SK-N-SH treated with all-trans-retinoic acid at 6 μM for 48 hours (cell line): ENCODE results near the gene ARID5B.
A peak's percentile ranks its signal among the peaks of the same experiment; 100 is the strongest.

Experiments
- ATAC-seq: fragments of 200-7000 bp; cut with Tn5 transposase; 3 replicates; pipeline ENCODE4 v1.9.1; 2020; ENCODE audit warnings: mild to moderate bottlenecking, moderate library complexity
- BACH2 ChIP-seq: fragments of 250-450 bp; sonication (Bioruptor Pico); IDR thresholded peaks from 2 replicates; pipeline ENCODE4 v1.9.0; 2021; ENCODE audit warnings: mild to moderate bottlenecking, borderline replicate concordance
- CREB5 ChIP-seq: fragments of 250-450 bp; sonication (Bioruptor Pico); IDR thresholded peaks from 2 replicates; pipeline ENCODE4 v1.5.1; 2020; ENCODE audit warnings: low read depth, mild to moderate bottlenecking, moderate library complexity
- CSDC2 ChIP-seq: fragments of 250-450 bp; sonication (Bioruptor Pico); IDR thresholded peaks from 2 replicates; pipeline ENCODE4 v1.5.0; 2020; ENCODE audit warnings: mild to moderate bottlenecking, moderate library complexity
- CSRNP3 ChIP-seq: fragments of 250-450 bp; sonication (Bioruptor Pico); IDR thresholded peaks from 2 replicates; pipeline ENCODE4 v1.5.1; 2021; ENCODE audit warnings: mild to moderate bottlenecking, moderate library complexity
- GLIS3 ChIP-seq: fragments of 250-450 bp; sonication (Bioruptor Pico); IDR thresholded peaks from 2 replicates; pipeline ENCODE4 v1.5.0; 2020; ENCODE audit warnings: mild to moderate bottlenecking, moderate library complexity
- ISL1 ChIP-seq: fragments of 250-450 bp; sonication (Bioruptor Pico); IDR thresholded peaks from 2 replicates; pipeline ENCODE4 v2.1.2; 2022; ENCODE audit warnings: mild to moderate bottlenecking, moderate library complexity
- OSR1 ChIP-seq: fragments of 250-450 bp; sonication (Bioruptor Pico); IDR thresholded peaks from 2 replicates; pipeline ENCODE4 v1.8.0; 2022; ENCODE audit warnings: moderate library complexity, mild to moderate bottlenecking, inconsistent platforms
- PATZ1 ChIP-seq: fragments of 250-450 bp; sonication (Bioruptor Pico); IDR thresholded peaks from 2 replicates; pipeline ENCODE4 v1.8.0; 2020; ENCODE audit warnings: mild to moderate bottlenecking, moderate library complexity, borderline replicate concordance
- POU6F1 ChIP-seq: fragments of 250-450 bp; sonication (Bioruptor Pico); IDR thresholded peaks from 2 replicates; pipeline ENCODE4 v1.8.0; 2021; ENCODE audit warnings: low read depth, mild to moderate bottlenecking, moderate library complexity, borderline replicate concordance
- RARB ChIP-seq: fragments of 250-450 bp; sonication (Bioruptor Pico); IDR thresholded peaks from 2 replicates; pipeline ENCODE4 v1.8.0; 2021; ENCODE audit warnings: mild to moderate bottlenecking, moderate library complexity
- SNAI2 ChIP-seq: fragments of 250-450 bp; sonication (Bioruptor Pico); IDR thresholded peaks from 2 replicates; pipeline ENCODE4 v1.5.0; 2020; ENCODE audit warnings: mild to moderate bottlenecking, moderate library complexity
- TOX ChIP-seq: fragments of 250-450 bp; sonication (Bioruptor Pico); IDR thresholded peaks from 2 replicates; pipeline ENCODE4 v1.8.0; 2021; ENCODE audit warnings: mild to moderate bottlenecking, moderate library complexity, borderline replicate concordance
- TSHZ2 ChIP-seq: fragments of 250-450 bp; sonication (Bioruptor Pico); IDR thresholded peaks from 2 replicates; pipeline ENCODE4 v1.5.0; 2020; ENCODE audit warnings: mild to moderate bottlenecking, moderate library complexity
- ZC3H10 ChIP-seq: fragments of 250-450 bp; sonication (Bioruptor Pico); IDR thresholded peaks from 2 replicates; pipeline ENCODE4 v1.5.1; 2021; ENCODE audit warnings: mild to moderate bottlenecking, moderate library complexity
- ZFP3 ChIP-seq: fragments of 250-450 bp; sonication (Bioruptor Pico); IDR thresholded peaks from 2 replicates; pipeline ENCODE4 v1.5.0; 2020; ENCODE audit warnings: mild to moderate bottlenecking, moderate library complexity
- ZNF565 ChIP-seq: fragments of 450-650 bp; formaldehyde crosslinking; conservative IDR thresholded peaks from 2 replicates; pipeline ENCODE4 v1.5.0; 2020; ENCODE audit warnings: low read depth, mild to moderate bottlenecking, moderate library complexity
- ZNF70 ChIP-seq: fragments of 450-650 bp; formaldehyde crosslinking; IDR thresholded peaks from 2 replicates; pipeline ENCODE4 v1.5.0; 2020; ENCODE audit warnings: mild to moderate bottlenecking, moderate library complexity
- ZNF8 ChIP-seq: fragments of 450-650 bp; formaldehyde crosslinking; IDR thresholded peaks from 2 replicates; pipeline ENCODE4 v1.5.0; 2020; ENCODE audit warnings: mild to moderate bottlenecking, moderate library complexity

ARID5B gene

GRCh38 chr10:62082729-62083411 lies 181.4 kb downstream of the ARID5B start:
- peak; percentile 41 for ATAC-seq
- TF ChIP-seq TOX = no peak
- no peak for TF ChIP-seq ZNF565 (CRISPR knock-in tag)
- TF ChIP-seq ISL1 = no peak
- no peak for TF ChIP-seq ZNF70 (CRISPR knock-in tag)
- no peak for TF ChIP-seq CSDC2
- TF ChIP-seq ZC3H10 (CRISPR knock-in tag) = no peak
- TF ChIP-seq OSR1 (CRISPR knock-in tag) = no peak
- no peak for TF ChIP-seq CREB5 (CRISPR knock-in tag)
- TF ChIP-seq GLIS3 (CRISPR knock-in tag) = no peak
- TF ChIP-seq ZNF8 (CRISPR knock-in tag) = no peak
- TF ChIP-seq TSHZ2 = no peak
- no peak for TF ChIP-seq POU6F1 (CRISPR knock-in tag)
- TF ChIP-seq, all 23 proteins: peak for 0

- ATAC-seq = peak; percentile 53
- TF ChIP-seq TSHZ2 (no peak), ISL1 (peak; percentile 32; the same call in 1 of the 2 replicates), ZFP3 (no peak)
Observed at GRCh38 chr10:62083412-62084267, 182.1 kb downstream of the ARID5B start.

- TF ChIP-seq ZC3H10 (CRISPR knock-in tag) (no peak; the same call in 1 of the 2 replicates), ISL1 (peak; percentile 83), CSRNP3 (no peak), BACH2 (CRISPR knock-in tag) (no peak), TSHZ2 (no peak), GLIS3 (CRISPR knock-in tag) (no peak), TOX (peak; percentile 79; the same call in 1 of the 2 replicates), ZNF70 (CRISPR knock-in tag) (no peak), SNAI2 (CRISPR knock-in tag) (no peak), RARB (CRISPR knock-in tag) (peak; percentile 20; the same call in 1 of the 2 replicates), PATZ1 (CRISPR knock-in tag) (no peak)
Observed at GRCh38 chr10:62084451-62084850, 183.0 kb downstream of the ARID5B start.

More at GRCh38 chr10:62084451-62084850, 183.0 kb downstream of the ARID5B start:
- ATAC-seq = peak; percentile 8
